Large intestine (tissue), 3 donors: ENCODE results near the gene PCYT1B. TPM values are rescaled to one million over a fixed set of nuclear protein-coding genes. Genes with fewer than 3 reads are reported as not detected.
"Not testable (repeated sequence)": the region's sequence is repeated elsewhere in the genome, so short reads cannot be mapped to it uniquely, and the experiment has no call there.

Experiments
- DNase-seq, 2 donors: peaks; one replicate each; pipeline versions ENCODE4 v3.0.0 to v3.0.0-alpha.2; 2013
- H3K27ac ChIP-seq: one replicate; pipeline ENCODE4 v1.5.1; 2013; ENCODE audit warnings: low read length
- H3K27me3 ChIP-seq: 2 replicates; pipeline ENCODE4 v1.6.1; 2013; ENCODE audit warnings: low read length; ENCODE audit not compliant: control insufficient read depth, insufficient read depth
- H3K36me3 ChIP-seq: 2 replicates; pipeline ENCODE4 v1.6.1; 2013; ENCODE audit warnings: low read length; ENCODE audit not compliant: control insufficient read depth, insufficient read depth
- H3K4me1 ChIP-seq: one replicate; pipeline ENCODE4 v1.6.1; 2013; ENCODE audit warnings: low read length; ENCODE audit not compliant: control insufficient read depth, insufficient read depth
- H3K4me3 ChIP-seq: one replicate; pipeline ENCODE4 v1.5.1; 2013; ENCODE audit warnings: low read length
- H3K9me3 ChIP-seq: one replicate; pipeline ENCODE4 v1.6.1; 2013; ENCODE audit warnings: mild to moderate bottlenecking, low read depth, low read length, moderate library complexity; ENCODE audit not compliant: control insufficient read depth
- WGBS: methylation state at CpG from one replicate; pipeline ENCODE4 v1.1.5; 2013; ENCODE audit warnings: low lambda C conversion rate; ENCODE audit not compliant: insufficient coverage; 5-methylcytosine and 5-hydroxymethylcytosine counted together
- polyA plus RNA-seq: library from polyadenylated mRNA; unstranded; fragments of 120-200 nt; gene quantifications from one replicate; pipeline ENCODE4 v1.2.1, GENCODE V29; 2013

PCYT1B gene
- polyA plus RNA-seq, 1 donor, result 3.8 TPM

DNA sequence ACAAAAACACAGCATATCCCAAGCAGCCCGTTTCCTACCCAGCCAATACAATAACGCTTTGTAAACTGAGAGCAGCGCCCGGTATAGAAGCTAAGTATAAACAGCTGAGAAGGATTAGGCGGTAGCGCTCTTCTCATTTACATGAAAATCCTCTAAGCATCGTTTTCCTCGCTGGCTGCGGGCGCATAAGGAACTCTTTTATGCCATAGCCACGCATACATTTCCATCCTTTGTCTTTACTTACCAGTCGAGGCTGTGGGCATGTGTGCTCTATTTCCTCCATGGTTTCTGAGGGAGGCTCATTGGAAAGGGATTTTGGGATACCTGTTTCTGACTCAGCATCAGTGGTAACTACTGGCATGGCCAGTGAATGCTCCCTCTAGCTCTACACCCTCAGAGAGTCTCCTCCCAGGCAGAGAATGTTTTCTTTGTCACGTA lies 383 bp downstream of the PCYT1B start:
- no peaks in the 10 kb centered on the region for H3K9me3 ChIP-seq
- H3K27me3 ChIP-seq, result no peaks in the 10 kb centered on the region
- no CpG with 5 or more reads among the region's 13 CpGs for WGBS
- DNase-seq, result no peak
- no peaks in the 10 kb centered on the region for H3K36me3 ChIP-seq
- H3K27ac ChIP-seq, result peak overlapping the region; percentile 48
- H3K4me1 ChIP-seq, result peaks cover 7% of the 10 kb centered on the region
- H3K4me3 ChIP-seq, result peak overlapping the region; percentile 37

DNA sequence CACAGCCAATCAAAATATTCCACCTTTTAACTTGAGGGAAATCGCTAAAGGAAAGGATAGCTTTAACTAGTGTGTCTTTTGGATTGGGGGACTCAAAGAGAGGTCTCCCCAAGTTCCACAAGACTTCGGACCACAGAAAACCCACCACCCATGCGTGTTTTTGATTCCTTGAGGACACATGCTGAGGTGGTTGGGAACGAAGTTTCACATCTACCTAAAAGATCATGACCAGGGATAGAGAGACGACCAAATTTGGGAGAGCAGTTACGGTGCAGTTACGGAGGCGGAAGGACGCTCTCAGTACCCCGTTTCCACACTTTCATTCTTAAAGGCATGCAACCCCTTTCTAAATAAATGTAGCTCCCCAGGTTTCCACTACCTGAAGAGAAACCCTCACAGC lies 1.1 kb downstream of the PCYT1B start:
- Histone ChIP-seq H3K9me3 (no peaks in the 10 kb centered on the region), H3K4me3 (peak overlapping the region; percentile 37)
- no peak for DNase-seq

DNA sequence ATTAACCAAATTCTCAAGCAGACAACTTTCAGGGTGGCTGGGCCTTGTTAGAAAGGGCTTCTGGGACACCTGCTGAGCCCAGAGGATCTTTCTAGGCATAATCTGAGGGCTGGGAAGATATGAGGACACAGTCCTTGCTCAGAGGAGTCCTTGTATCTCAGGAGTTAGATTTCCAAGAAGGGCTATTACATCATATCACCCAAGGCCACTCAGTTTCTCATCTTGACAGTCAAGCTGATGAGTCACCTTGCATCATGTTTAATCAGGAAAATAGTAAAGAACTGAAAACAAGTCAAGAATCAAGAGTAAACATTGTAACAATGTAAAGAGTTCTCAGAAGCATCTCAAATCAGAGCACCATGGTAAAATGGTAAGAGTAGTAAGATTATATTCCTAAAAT lies 4.0 kb downstream of the PCYT1B start:
- Histone ChIP-seq H3K9me3 (no peaks in the 10 kb centered on the region), H3K36me3 (no peaks in the 10 kb centered on the region), H3K4me3 (no peak overlapping the region), H3K27me3 (no peaks in the 10 kb centered on the region), H3K27ac (no peak overlapping the region), H3K4me1 (peaks cover 5% of the 10 kb centered on the region)
- DNase-seq, result no peak

More for the DNA sequence above, 1.1 kb downstream of the PCYT1B start:
- no CpG with 5 or more reads among the region's 10 CpGs for WGBS
- Histone ChIP-seq H3K4me1 (peaks cover 7% of the 10 kb centered on the region), H3K27me3 (no peaks in the 10 kb centered on the region), H3K27ac (no peak overlapping the region), H3K36me3 (no peaks in the 10 kb centered on the region)

DNA sequence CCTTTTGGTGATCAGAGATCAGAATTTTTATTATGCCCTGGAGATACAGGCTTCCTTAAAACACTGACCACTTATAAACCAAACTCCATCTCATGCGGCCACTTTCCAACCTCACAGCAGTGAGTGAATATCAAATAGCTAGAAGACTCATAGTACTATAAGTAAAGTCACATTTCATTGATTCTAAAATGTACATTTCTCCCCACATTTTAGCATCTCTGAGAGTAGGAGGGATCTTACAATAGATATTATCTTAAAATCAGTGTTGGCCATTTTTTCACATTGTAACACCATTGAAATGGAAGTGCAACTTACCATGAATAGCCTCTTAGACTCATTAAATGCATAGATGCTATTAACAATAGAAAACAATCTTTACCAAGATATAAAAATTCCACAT lies 17.4 kb downstream of the PCYT1B start:
- H3K36me3 ChIP-seq, result no peaks in the 10 kb centered on the region
- WGBS, result no CpG with 5 or more reads among the region's 1 CpG
- H3K9me3 ChIP-seq, result no peaks in the 10 kb centered on the region
- H3K27me3 ChIP-seq, result no peaks in the 10 kb centered on the region
- DNase-seq, result no peak
- H3K27ac ChIP-seq, result no peak overlapping the region
- no peaks in the 10 kb centered on the region for H3K4me1 ChIP-seq
- no peak overlapping the region for H3K4me3 ChIP-seq

DNA sequence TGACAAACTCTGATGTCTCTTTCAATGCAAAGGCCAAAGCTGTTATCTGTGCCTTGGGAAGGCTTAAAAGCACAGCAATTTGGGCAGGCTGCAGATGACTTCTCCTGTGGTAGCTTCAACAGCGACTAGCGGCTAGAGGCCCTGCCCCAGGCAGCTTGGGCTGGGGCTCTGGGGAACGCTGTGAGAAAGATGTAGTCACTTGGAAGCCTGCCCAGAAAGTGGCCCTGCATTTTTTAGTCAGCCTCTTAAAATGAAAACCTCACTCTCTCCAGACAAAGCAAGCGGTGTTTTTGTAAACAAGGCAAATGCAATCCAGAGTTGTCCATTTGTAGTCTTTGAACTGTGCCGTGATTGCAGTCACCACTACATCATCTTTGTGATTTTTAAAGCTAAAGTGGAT lies 27.5 kb downstream of the PCYT1B start:
- WGBS, result no CpG with 5 or more reads among the region's 5 CpGs
- no peaks in the 10 kb centered on the region for H3K36me3 ChIP-seq
- H3K4me1 ChIP-seq, result no peaks in the 10 kb centered on the region
- no peak overlapping the region for H3K27ac ChIP-seq
- no peaks in the 10 kb centered on the region for H3K27me3 ChIP-seq
- H3K9me3 ChIP-seq, result no peaks in the 10 kb centered on the region
- peak in 1 of 2 donors; percentile 2 for DNase-seq
- H3K4me3 ChIP-seq, result no peak overlapping the region

DNA sequence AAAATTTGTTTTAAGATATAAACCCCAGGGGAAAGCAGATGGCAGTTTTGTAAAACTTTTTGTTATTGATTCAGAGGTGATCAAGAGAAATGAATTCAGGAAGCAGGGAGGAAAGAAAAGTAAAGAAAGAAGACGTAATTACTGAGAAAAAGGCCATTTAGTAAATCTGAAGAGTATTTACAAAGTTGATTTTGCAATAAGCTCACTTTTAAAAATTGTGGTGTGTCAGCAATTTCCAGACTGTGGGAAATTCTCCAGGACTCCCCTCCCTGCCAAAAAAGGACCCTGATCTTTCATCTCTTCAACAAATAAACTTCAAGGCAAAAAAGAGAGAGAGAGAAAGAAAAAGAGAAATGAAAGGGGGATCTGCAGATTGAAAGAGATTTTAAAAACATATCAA lies 36.6 kb downstream of the PCYT1B start:
- DNase-seq, result no peak
- WGBS, result no CpG with 5 or more reads among the region's 1 CpG
- no peaks in the 10 kb centered on the region for H3K9me3 ChIP-seq
- no peaks in the 10 kb centered on the region for H3K27me3 ChIP-seq
- no peaks in the 10 kb centered on the region for H3K4me1 ChIP-seq
- H3K27ac ChIP-seq, result no peak overlapping the region
- H3K4me3 ChIP-seq, result no peak overlapping the region
- no peaks in the 10 kb centered on the region for H3K36me3 ChIP-seq

DNA sequence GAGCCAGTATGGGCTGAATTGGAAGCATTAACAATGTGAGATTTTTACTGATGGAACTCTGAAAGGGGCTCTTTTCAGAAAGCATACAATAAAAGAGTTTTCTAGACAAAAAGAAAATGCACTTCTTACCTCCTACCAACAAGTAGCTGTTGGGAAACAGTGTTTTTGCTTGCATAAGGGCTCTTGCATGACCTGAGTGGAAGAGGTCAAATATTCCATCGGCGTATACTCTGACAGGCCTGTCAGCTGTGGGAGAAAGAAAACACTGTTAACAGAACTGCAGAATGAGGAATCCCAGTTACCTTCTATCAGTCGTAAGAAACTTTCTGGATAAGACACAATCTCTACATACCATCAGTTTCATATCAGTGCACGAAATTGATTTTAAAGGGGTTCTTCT lies 39.5 kb downstream of the PCYT1B start:
- no peaks in the 10 kb centered on the region for H3K9me3 ChIP-seq
- WGBS, result no CpG with 5 or more reads among the region's 4 CpGs
- no peaks in the 10 kb centered on the region for H3K4me1 ChIP-seq
- H3K27me3 ChIP-seq, result no peaks in the 10 kb centered on the region
- H3K4me3 ChIP-seq, result no peak overlapping the region
- H3K27ac ChIP-seq, result no peak overlapping the region
- H3K36me3 ChIP-seq, result no peaks in the 10 kb centered on the region
- no peak for DNase-seq

DNA sequence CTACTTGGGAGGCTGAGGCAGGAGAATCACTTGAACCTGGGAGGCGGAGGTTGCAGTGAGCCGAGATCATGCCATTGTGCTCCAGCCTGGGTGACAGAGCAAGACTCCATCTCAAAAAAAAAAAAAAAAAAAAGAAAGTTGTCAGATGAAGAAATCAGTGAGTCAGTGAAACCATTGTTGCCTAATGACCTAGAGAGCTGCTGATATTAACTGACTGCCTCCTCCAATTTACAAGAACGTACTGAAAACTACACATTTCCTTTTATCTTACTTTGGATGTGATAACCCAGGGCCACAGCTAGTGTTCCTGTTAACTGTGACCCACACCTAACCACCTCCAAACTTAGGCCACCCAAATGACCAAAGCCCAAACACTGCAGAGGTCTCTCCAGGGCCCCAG lies 41.2 kb downstream of the PCYT1B start:
- not testable (repeated sequence) for DNase-seq, H3K9me3 ChIP-seq, H3K27ac ChIP-seq, H3K4me1 ChIP-seq, H3K4me3 ChIP-seq, H3K36me3 ChIP-seq, H3K27me3 ChIP-seq
- no CpG with 5 or more reads among the region's 3 CpGs for WGBS

DNA sequence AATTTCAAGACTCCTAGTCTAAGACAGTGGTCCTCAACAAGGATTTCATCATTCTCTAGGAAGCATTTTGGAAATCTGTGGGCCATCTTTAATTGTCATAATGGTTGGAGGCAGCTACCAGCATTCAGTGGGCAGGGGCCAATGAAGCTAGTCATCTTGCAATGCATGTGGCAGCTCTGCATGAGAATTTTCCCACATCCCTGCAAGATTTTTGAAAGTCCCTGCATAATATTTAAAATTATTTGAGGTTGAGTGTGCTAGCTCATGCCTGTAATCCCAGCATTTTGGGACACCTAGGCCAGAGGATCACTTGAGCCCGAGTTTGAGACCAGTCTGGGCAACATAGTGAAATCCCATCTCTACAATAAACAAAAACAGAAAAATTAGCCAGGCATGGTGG lies 44.0 kb downstream of the PCYT1B start:
- Histone ChIP-seq H3K36me3 (no peaks in the 10 kb centered on the region), H3K4me3 (no peak overlapping the region), H3K27me3 (no peaks in the 10 kb centered on the region), H3K27ac (no peak overlapping the region), H3K4me1 (no peaks in the 10 kb centered on the region), H3K9me3 (no peaks in the 10 kb centered on the region)
- no CpG with 5 or more reads among the region's 1 CpG for whole genome bisulfite sequencing
- DNase-seq, result no peak

DNA sequence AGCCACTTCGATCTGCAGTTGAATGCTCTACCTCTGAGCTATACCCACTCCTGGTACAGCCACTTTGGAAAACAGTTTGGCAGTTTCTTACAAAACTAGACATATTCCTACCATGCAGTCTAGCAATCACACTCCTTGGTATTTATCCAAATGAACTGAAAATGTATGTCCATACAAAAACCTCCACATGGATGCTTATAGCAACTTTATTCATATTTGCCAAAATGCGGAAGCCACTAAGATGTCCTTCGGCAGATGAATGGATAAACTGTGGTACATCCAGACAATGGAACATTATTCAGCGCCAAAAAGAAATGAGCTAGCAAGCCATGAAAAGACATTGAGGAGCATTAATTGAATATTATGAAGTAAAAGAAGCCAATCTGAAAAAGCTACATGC lies 45.3 kb downstream of the PCYT1B start:
- Histone ChIP-seq H3K4me1 (no peaks in the 10 kb centered on the region), H3K27ac (no peak overlapping the region), H3K27me3 (no peaks in the 10 kb centered on the region), H3K9me3 (no peaks in the 10 kb centered on the region), H3K4me3 (no peak overlapping the region), H3K36me3 (no peaks in the 10 kb centered on the region)
- no CpG with 5 or more reads among the region's 4 CpGs for WGBS
- DNase-seq, result no peak

DNA sequence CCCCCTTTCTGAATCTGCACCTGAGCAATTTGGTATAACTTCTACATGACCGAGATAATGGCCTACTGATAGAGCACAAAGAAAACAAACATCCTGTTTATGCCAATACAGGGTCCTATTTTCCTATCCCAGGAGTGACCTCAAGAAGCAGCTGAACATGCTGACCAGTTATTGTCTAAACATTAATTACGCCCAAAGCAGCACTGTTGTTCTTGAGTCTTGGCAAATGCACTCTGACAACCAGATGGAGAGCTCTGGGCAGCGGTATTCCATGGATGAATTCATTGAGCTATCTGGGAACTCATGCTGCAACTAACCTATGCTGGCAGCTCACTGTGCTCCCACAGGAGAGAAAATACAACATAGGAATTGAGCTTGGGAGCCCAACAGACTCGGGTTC lies 52.6 kb downstream of the PCYT1B start:
- H3K4me3 ChIP-seq, result no peak overlapping the region
- no peaks in the 10 kb centered on the region for H3K27me3 ChIP-seq
- no peak overlapping the region for H3K27ac ChIP-seq
- no peak for DNase-seq
- no CpG with 5 or more reads among the region's 4 CpGs for WGBS
- H3K4me1 ChIP-seq, result no peaks in the 10 kb centered on the region
- no peaks in the 10 kb centered on the region for H3K36me3 ChIP-seq
- no peaks in the 10 kb centered on the region for H3K9me3 ChIP-seq
